Neural progenitor cell (in vitro differentiated cells): ENCODE results near the gene DLEU7. TPM values are rescaled to one million over a fixed set of nuclear protein-coding genes. Genes with fewer than 3 reads are reported as not detected.

Experiments
- DNase-seq: peaks from one replicate; pipeline ENCODE4 v3.0.0-alpha.2; 2016; ENCODE audit warnings: low spot score
- H2AFZ ChIP-seq: fragments of 200-600 bp; sonication (generic); replicated peaks from 2 replicates; pipeline ENCODE4 v1.6.1; 2016; ENCODE audit warnings: antibody characterized with exemption
- H3F3A ChIP-seq: fragments of 200-600 bp; sonication (generic); 2 replicates; pipeline ENCODE4 v1.6.1; 2016; ENCODE audit warnings: antibody characterized with exemption, low read depth
- H3K27ac ChIP-seq: fragments of 200-600 bp; sonication (generic); 2 replicates; pipeline ENCODE4 v1.5.1; 2016; ENCODE audit warnings: mild to moderate bottlenecking
- H3K27me3 ChIP-seq: fragments of 200-600 bp; sonication (generic); 2 replicates; pipeline ENCODE4 v1.6.1; 2016; ENCODE audit warnings: mild to moderate bottlenecking, moderate library complexity
- H3K36me3 ChIP-seq: fragments of 200-600 bp; sonication (generic); 2 replicates; pipeline ENCODE4 v1.5.1; 2016
- H3K4me1 ChIP-seq: fragments of 200-600 bp; sonication (generic); 2 replicates; pipeline ENCODE4 v1.6.1; 2016; ENCODE audit warnings: mixed run types
- H3K4me2 ChIP-seq: fragments of 200-600 bp; sonication (generic); 2 replicates; pipeline ENCODE4 v1.6.1; 2016
- H3K4me3 ChIP-seq: fragments of 200-600 bp; sonication (generic); 2 replicates; pipeline ENCODE4 v1.5.1; 2016
- H3K79me2 ChIP-seq: fragments of 200-600 bp; sonication (generic); 2 replicates; pipeline ENCODE4 v1.6.1; 2016; ENCODE audit warnings: low read depth
- H3K9ac ChIP-seq: fragments of 200-600 bp; sonication (generic); 2 replicates; pipeline ENCODE4 v1.6.1; 2016
- H3K9me3 ChIP-seq: fragments of 200-600 bp; sonication (generic); 2 replicates; pipeline ENCODE4 v1.5.1; 2016; ENCODE audit warnings: low read depth
- H4K20me1 ChIP-seq: fragments of 200-600 bp; sonication (generic); 2 replicates; pipeline ENCODE4 v1.6.1; 2016; ENCODE audit warnings: low read depth
- H3K27ac Mint-ChIP-seq: 3 replicates; pipeline ENCODE4 v1.8.0; 2021; ENCODE audit warnings: mixed read lengths
- H3K27me3 Mint-ChIP-seq: 2 replicates; pipeline ENCODE4 v1.8.0; 2022; ENCODE audit warnings: low read depth, mild to moderate bottlenecking, inconsistent platforms, moderate library complexity, mixed read lengths; ENCODE audit not compliant: insufficient read depth
- H3K36me3 Mint-ChIP-seq: 3 replicates; pipeline ENCODE4 v1.8.0; 2021; ENCODE audit warnings: mixed read lengths
- H3K4me1 Mint-ChIP-seq: 3 replicates; pipeline ENCODE4 v1.8.0; 2021; ENCODE audit warnings: mixed read lengths
- H3K4me3 Mint-ChIP-seq: 3 replicates; pipeline ENCODE4 v1.8.0; 2021; ENCODE audit warnings: mild to moderate bottlenecking, moderate library complexity, mixed read lengths
- H3K9me3 Mint-ChIP-seq: 3 replicates; pipeline ENCODE4 v1.8.0; 2020; ENCODE audit warnings: mixed read lengths
- EZH2 ChIP-seq: fragments of 200-600 bp; sonication (generic); IDR thresholded peaks from 2 replicates; pipeline ENCODE4 v1.6.1; 2017; ENCODE audit warnings: antibody characterized with exemption, mild to moderate bottlenecking, moderate library complexity
- EZH2phosphoT487 ChIP-seq: fragments of 200-600 bp; sonication (generic); IDR thresholded peaks from 2 replicates; pipeline ENCODE4 v1.6.1; 2017; ENCODE audit warnings: antibody characterized with exemption
- total RNA-seq: library from RNA; depleted of rRNA; stranded (reverse); fragments of >200 nt; gene quantifications from 2 replicates; pipeline ENCODE4 v1.2.3, GENCODE V29; 2015; ENCODE audit warnings: low replicate concordance
- TF ChIP-seq, protein P1 (sequence below): fragments of 200-600 bp; sonication (generic); IDR thresholded peaks from 2 replicates; pipeline ENCODE4 v1.5.1; 2017; ENCODE audit warnings: antibody characterized with exemption, mild to moderate bottlenecking

Gene DLEU7
- total RNA-seq, 1 donor from 2014 or later = not detected

DNA sequence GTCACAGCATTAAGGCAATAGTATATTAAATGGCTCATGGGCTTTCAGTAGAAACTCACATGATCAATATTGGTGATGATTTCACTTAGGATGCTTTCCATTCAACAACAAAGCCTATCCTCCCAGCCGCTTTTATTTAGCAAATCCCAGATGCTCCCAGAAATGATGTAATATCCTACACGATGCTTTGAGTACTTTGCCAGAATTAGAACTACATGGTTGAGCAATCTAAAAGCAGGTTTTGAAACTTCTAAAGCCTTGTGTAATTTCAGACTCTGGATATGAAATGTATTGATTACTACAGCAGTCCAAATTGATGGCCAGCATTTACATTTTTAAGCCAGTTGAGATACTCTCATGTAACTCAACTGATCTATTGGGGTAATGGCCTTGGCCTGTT lies 13.6 kb downstream of the DLEU7 start:
- no peaks in the 10 kb centered on the region for H3K9me3 ChIP-seq
- H3K4me2 ChIP-seq = no peak overlapping the region
- no peaks in the 10 kb centered on the region for H4K20me1 ChIP-seq
- H3K9ac ChIP-seq = no peak overlapping the region
- H3K36me3 Mint-ChIP-seq = no peaks in the 10 kb centered on the region
- H3K9me3 Mint-ChIP-seq = peaks cover 21% of the 10 kb centered on the region
- H3K36me3 ChIP-seq = no peaks in the 10 kb centered on the region
- no peak overlapping the region for H3K4me3 Mint-ChIP-seq
- no peaks in the 10 kb centered on the region for H3F3A ChIP-seq
- H3K27me3 ChIP-seq = no peaks in the 10 kb centered on the region
- H3K27ac Mint-ChIP-seq = no peak overlapping the region
- H3K4me1 Mint-ChIP-seq = no peaks in the 10 kb centered on the region
- H2AFZ ChIP-seq = no peak overlapping the region
- no peak for DNase-seq
- H3K27me3 Mint-ChIP-seq = no peaks in the 10 kb centered on the region
- no peaks in the 10 kb centered on the region for H3K79me2 ChIP-seq
- no peak overlapping the region for H3K4me3 ChIP-seq
- H3K4me1 ChIP-seq = no peaks in the 10 kb centered on the region
- no peak overlapping the region for H3K27ac ChIP-seq
- no peak for TF ChIP-seq EZH2

DNA sequence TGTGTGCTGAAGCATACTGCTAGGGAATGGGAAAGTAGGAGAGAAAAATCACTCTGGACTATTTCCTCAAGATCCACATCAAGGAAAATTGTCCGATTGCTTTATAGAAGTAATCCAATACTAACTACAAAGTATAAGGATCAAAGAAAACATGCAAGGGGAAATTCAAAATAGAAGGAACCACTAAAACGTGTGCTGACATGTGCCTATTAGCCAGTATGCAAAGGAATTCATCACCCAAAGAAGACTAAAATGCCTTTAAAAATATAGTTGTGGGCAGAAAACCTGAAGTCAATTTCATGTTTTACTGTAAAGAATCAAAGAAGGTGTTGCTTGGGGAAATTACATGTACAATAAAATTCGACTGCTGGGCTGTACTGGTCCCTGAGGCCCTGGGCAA lies 14.3 kb downstream of the DLEU7 start:
- Mint-ChIP-seq H3K4me1 (no peaks in the 10 kb centered on the region), H3K36me3 (no peaks in the 10 kb centered on the region), H3K9me3 (peaks cover 19% of the 10 kb centered on the region), H3K27ac (no peak overlapping the region), H3K4me3 (no peak overlapping the region), H3K27me3 (no peaks in the 10 kb centered on the region)
- Histone ChIP-seq H3K4me2 (no peak overlapping the region), H3K4me3 (no peak overlapping the region), H3K36me3 (no peaks in the 10 kb centered on the region), H4K20me1 (no peaks in the 10 kb centered on the region), H3F3A (no peaks in the 10 kb centered on the region), H3K9ac (no peak overlapping the region), H3K27ac (no peak overlapping the region), H3K79me2 (no peaks in the 10 kb centered on the region), H2AFZ (no peak overlapping the region), H3K4me1 (no peaks in the 10 kb centered on the region), H3K9me3 (no peaks in the 10 kb centered on the region), H3K27me3 (no peaks in the 10 kb centered on the region)
- DNase-seq = no peak
- TF ChIP-seq, protein P1, sequence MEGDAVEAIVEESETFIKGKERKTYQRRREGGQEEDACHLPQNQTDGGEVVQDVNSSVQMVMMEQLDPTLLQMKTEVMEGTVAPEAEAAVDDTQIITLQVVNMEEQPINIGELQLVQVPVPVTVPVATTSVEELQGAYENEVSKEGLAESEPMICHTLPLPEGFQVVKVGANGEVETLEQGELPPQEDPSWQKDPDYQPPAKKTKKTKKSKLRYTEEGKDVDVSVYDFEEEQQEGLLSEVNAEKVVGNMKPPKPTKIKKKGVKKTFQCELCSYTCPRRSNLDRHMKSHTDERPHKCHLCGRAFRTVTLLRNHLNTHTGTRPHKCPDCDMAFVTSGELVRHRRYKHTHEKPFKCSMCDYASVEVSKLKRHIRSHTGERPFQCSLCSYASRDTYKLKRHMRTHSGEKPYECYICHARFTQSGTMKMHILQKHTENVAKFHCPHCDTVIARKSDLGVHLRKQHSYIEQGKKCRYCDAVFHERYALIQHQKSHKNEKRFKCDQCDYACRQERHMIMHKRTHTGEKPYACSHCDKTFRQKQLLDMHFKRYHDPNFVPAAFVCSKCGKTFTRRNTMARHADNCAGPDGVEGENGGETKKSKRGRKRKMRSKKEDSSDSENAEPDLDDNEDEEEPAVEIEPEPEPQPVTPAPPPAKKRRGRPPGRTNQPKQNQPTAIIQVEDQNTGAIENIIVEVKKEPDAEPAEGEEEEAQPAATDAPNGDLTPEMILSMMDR = no peak
- TF ChIP-seq EZH2 = no peak
- TF ChIP-seq EZH2phosphoT487 = no peak

DNA sequence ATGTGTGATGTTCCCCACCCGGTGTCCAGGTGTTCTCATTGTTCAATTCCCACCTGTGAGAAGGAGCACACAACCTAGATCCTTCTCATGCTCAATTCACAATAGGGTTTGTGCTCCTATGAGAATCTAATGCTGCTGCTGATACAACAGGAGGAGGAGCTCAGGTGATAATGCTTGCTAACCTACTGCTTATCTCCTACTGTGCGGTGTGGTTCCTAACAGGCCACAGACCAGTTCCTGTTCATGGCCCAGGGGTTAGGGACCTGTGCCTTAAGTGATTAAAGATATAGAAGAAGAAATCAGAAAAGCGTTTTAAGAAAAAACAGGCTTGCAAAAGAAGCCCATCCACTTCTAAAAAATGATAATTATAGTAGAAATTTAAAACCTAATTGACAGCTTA lies 17.5 kb downstream of the DLEU7 start:
- Histone ChIP-seq H3K36me3 (no peaks in the 10 kb centered on the region), H3K27ac (no peak overlapping the region), H3K27me3 (no peaks in the 10 kb centered on the region), H3K4me2 (no peak overlapping the region), H3F3A (no peaks in the 10 kb centered on the region), H3K4me1 (no peaks in the 10 kb centered on the region), H3K4me3 (no peak overlapping the region), H3K79me2 (no peaks in the 10 kb centered on the region), H2AFZ (no peak overlapping the region), H3K9me3 (no peaks in the 10 kb centered on the region), H3K9ac (no peak overlapping the region), H4K20me1 (no peaks in the 10 kb centered on the region)
- Mint-ChIP-seq H3K27me3 (no peaks in the 10 kb centered on the region), H3K9me3 (no peaks in the 10 kb centered on the region), H3K27ac (no peak overlapping the region), H3K4me1 (no peaks in the 10 kb centered on the region), H3K36me3 (no peaks in the 10 kb centered on the region), H3K4me3 (no peak overlapping the region)
- TF ChIP-seq, protein P1 = no peak
- TF ChIP-seq EZH2phosphoT487 = no peak
- TF ChIP-seq EZH2 = no peak
- no peak for DNase-seq

DNA sequence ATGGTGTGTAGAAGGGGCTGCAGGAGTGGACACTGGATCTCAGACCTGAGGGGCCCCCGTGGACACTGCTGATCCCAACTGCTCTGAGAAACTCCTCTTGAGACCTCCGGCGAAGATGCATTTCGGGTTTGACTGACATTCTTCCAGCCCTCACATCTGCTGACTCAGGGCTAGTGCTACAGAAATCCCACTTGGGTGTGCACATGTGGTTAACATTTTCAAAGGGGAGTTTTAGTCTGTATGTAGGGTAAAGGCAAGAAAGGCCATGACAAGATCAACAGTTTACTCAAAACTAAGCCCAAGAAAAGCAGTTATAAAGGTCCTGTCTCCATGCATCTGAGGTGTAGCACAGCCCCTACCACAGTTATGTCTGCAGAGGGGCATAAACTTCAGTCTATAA lies 31.2 kb downstream of the DLEU7 start:
- H3K27ac Mint-ChIP-seq = no peak overlapping the region
- H3K4me3 Mint-ChIP-seq = no peak overlapping the region
- H3K9ac ChIP-seq = no peak overlapping the region
- no peak overlapping the region for H3K4me3 ChIP-seq
- H3K4me1 Mint-ChIP-seq = no peaks in the 10 kb centered on the region
- no peaks in the 10 kb centered on the region for H3K27me3 Mint-ChIP-seq
- H3F3A ChIP-seq = no peaks in the 10 kb centered on the region
- H3K79me2 ChIP-seq = no peaks in the 10 kb centered on the region
- no peaks in the 10 kb centered on the region for H3K36me3 ChIP-seq
- H4K20me1 ChIP-seq = no peaks in the 10 kb centered on the region
- H3K27me3 ChIP-seq = no peaks in the 10 kb centered on the region
- no peak overlapping the region for H3K27ac ChIP-seq
- H2AFZ ChIP-seq = no peak overlapping the region
- TF ChIP-seq EZH2 (no peak), EZH2phosphoT487 (no peak)
- TF ChIP-seq, protein P1 = no peak
- H3K9me3 Mint-ChIP-seq = no peaks in the 10 kb centered on the region
- DNase-seq = no peak
- H3K9me3 ChIP-seq = no peaks in the 10 kb centered on the region
- H3K4me2 ChIP-seq = no peak overlapping the region
- H3K4me1 ChIP-seq = no peaks in the 10 kb centered on the region
- no peaks in the 10 kb centered on the region for H3K36me3 Mint-ChIP-seq
